Right lobe of liver (tissue), 4 donors: ENCODE results near the gene RPS14.

Experiments
- POLR2A ChIP-seq: fragments of 450-650 bp; IDR thresholded peaks from one replicate; pipeline ENCODE4 v1.6.1; 2017; ENCODE audit warnings: antibody characterized with exemption, mild to moderate bottlenecking
- TF ChIP-seq, protein P1 (sequence below), 4 donors: fragments of 200-600 bp in 3 of 4; fragments of 450-650 bp in 1 of 4; IDR thresholded peaks; one replicate each; pipeline versions ENCODE4 v1.5.1 to v1.8.0; 2016 to 2022; ENCODE audit warnings: antibody characterized with exemption in 4 of 4, mild to moderate bottlenecking in 2 of 4
- donor health status: DM: no; HTN: no; CAD: no.
- donor health status: DM: no; HTN: no; CAD: no.
- donor health status: DM: no; HTN: yes; CAD: no.

DNA sequence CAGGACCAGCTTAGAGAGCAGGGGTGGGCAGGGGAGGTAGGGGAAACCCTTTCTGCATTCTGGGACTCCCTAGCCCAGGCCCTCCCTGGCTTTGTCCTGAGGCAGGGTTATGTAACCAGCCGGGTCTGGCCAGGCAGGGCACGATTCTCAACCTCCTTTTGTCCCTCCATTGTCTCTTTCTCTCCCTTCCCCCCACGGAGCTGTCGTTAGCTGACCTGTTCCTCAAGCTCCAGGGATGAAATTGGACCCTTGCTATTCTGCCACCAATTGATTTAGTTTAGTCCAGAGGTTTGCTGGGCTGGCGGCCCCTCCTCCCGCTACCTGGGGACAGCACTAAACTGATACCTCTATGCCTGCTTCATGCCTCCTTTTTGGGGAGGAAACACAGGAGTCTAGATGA is 49.0 kb upstream of the RPS14 start:
- no peak for TF ChIP-seq POLR2A
- TF ChIP-seq, protein P1, sequence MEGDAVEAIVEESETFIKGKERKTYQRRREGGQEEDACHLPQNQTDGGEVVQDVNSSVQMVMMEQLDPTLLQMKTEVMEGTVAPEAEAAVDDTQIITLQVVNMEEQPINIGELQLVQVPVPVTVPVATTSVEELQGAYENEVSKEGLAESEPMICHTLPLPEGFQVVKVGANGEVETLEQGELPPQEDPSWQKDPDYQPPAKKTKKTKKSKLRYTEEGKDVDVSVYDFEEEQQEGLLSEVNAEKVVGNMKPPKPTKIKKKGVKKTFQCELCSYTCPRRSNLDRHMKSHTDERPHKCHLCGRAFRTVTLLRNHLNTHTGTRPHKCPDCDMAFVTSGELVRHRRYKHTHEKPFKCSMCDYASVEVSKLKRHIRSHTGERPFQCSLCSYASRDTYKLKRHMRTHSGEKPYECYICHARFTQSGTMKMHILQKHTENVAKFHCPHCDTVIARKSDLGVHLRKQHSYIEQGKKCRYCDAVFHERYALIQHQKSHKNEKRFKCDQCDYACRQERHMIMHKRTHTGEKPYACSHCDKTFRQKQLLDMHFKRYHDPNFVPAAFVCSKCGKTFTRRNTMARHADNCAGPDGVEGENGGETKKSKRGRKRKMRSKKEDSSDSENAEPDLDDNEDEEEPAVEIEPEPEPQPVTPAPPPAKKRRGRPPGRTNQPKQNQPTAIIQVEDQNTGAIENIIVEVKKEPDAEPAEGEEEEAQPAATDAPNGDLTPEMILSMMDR (IDR thresholded peaks at IDR 0.05) = no peak
